HG03520 (cell line): Measurements from ENCODE around the gene CAMTA1.

Experiments
- ATAC-seq: cut with Tn5 transposase; IDR thresholded peaks from one replicate; pipeline ENCODE4 v1.9.1; 2021; ENCODE audit warnings: mild to moderate bottlenecking, moderate library complexity; ENCODE audit not compliant: unreplicated experiment

The CAMTA1 gene

DNA sequence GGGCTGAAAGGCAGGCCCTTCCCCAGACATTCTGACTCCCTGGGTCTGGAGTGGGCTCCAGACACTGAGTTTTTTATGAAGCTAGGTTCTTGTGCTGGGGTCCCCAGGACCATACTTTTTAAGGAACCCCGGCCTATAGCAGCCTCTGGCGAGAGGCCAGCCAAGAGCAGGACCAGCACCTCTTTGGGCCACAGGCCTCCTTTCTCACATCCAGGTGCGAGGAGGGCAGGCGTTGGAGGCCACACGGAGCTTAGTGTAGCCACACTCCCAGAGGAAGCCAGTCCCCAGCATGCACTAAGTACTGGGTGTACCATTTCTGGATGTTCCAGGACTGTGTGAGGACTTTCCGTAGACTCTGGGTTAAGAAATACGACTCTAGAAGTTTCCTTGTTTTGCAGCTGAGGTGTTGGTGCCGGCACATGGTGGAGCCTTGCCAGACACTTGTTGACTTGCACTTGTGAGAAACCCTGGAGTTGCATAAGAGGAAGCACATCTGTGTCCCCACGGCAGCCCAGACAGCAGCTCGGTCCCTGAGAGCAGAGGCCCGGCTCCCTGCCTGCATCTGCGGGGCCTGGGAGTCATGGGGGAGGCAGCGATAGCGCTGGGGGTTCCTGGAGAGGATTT, 863.6 kb downstream of the CAMTA1 start:
- no peak for ATAC-seq

DNA sequence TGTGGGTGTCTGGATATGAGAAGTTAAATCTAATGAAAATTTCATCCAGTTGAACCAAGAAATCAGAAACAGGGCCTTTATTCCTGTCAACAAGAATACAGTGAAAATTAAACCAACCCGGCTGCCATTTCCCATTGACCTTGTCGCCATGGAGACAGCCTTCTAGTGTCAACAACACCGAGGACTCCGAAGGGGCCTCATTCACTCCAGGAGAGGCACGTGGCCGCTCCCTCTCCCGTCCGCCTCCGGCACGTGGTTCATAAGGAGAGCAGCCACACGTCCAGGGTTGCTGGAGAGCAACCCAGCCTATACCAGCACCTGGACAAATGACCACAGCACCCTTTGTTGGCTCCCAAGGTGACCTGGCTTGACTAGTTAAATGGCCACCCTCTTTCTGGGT, 865.5 kb downstream of the CAMTA1 start:
- ATAC-seq, result no peak

DNA sequence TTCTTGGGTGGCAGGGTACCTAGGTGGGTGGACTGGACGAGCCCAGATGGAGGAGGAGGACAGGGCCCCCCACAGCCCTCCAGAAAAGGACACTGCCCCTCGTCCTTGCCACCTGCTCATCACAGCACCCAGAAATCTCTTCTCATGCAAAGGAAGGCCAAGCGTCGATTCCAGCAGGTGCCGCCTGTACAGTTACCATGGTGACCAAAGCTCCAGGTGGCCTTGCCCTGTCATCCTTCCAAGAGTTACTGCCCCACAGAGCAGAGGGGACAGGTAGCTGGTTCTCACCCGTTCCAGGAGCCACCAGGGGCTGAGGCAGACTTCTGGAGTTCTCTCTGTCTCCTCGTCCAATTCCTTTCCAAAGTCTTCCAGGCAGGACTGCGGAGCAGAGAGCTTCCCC, 865.9 kb downstream of the CAMTA1 start:
- no peak for ATAC-seq

DNA sequence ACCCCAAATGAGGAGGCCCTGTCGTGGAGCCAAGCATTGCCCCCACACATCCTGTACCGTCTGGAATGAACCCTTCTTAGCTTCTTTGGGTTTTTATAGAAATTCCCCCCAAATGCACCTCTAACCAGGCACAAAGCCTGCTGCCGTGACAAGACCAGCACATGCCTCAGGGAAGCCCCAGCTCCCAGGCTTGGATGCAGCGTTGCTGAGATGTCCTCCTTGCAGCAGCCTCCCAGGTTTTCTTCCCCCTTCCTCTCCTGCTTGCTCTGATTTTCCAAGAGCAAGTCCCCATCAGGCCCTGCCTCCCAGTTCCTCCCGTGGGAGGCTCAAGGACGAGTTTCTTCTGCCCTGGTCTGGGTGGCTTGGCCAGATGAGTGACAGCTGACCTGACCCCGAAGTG, 866.8 kb downstream of the CAMTA1 start:
- ATAC-seq, result no peak

DNA sequence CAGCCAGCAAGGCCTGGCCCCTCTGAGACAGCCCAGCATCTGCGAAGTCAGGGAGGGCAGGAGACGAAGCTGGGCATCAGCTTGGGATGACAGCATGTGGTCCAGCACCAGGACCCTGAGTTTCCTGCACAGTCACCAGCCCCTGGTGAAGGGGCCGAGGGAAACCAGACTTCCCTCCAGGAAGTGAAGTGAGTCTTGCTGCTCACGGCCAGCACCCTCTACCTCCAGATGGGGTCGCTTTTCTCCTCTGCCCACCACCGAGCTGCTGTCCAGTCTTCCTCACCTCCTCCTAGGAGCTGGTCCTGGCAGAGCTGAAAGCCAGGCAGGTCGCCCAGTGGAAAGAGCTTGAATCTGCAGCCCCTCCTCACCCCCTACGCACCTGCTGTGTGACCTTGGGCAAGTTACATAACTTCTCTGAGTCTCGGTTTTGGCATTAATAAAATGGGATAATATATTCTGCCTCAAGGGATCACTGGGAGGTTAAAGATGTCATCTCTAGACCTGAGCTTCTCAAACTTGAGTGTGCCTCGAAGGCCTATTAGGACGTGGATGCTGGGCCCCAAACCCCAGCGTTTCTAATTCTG, 867.4 kb downstream of the CAMTA1 start:
- ATAC-seq, result no peak

DNA sequence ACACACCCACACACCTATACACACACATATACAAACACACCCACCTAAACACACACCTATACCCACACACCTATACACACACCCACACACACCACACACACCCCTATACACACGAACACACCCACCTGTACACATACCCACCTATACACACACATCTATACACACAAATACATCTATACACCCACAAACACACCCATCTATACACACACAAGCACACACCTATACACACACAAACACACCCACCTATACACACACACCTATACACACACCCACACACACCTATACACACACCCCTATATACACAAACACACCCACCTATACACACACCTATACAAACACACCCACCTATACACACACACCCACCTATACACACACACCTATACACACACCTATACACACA, 869.5 kb downstream of the CAMTA1 start:
- no peak for ATAC-seq

DNA sequence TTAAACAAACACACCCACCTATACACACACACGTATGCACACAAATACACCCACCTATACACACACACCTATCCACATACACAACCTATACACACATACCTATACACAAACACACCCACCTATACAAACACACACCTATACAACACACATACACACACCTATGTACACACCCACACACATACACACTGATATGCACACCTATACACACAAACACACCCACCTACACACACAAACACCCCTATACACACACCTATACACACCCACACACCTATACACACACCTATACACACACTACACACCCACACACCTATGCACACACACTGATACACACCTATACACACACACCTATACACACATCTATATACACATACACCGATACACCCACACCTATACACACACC, 870.1 kb downstream of the CAMTA1 start:
- no peak for ATAC-seq

DNA sequence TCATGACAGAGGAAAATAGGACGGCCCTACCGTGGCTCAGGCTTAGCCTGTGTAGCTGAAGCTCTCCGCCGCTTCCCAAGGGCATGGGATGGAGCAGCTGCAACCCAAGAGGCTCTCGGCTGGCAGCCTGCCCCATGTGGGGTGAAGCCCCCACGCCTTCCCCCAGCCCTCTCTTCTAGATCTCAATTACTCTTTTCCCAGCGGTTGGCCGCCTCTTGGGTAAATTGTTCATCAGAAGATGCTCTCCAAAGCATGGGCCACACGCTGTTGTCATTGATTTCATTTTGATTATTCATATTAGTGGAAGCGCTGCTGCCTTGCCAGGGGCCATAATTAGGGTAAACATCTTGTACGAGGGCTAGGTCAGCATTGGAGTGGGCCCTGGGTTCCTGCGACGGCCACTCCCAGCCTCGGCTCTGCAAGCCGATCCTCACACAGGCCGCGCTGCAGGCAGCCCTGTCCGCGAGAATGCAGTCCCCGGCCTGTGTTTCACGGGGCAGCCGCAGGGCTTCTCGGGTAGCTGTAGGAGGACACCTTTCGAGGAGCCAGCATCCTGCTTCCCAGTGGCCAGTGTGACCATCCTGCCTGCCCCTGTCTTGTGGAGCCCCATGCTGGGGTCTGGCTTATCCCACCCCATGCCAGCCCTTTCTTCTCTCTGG, 871.4 kb downstream of the CAMTA1 start:
- no peak for ATAC-seq

DNA sequence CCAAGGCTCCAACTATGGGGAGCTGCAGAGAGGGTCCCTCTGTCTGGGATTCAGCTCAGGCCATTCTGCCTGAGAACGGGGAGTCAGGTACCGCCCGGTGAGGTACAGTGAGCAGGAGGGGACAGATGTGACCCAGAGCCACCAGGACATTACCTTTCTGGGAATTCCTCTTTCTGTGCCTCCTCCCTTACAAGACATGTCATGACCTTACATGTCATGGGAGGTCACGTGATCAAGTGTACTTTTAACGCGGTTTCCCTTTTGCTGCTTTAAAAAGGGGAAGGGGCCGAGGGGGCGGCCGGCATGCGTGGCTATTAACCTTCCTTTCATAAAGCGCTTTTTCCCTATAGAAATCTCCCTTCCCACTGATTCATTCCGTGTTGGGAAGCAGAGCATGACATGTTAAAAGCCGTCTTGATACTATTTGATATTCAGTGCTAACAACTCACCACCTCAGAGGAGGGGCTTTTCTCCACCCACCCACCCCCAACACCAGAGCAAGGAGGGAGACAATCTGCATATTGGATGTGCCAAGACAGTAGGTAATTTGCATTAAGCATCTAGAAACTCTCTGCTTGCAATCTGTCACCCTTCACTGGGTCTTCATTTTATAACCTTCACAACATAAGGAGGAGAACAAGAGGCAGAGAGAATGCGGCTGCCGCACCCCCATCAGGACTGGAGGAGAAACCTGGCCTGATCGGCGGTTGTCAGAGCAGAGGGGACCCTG, 872.2 kb downstream of the CAMTA1 start:
- no peak for ATAC-seq

DNA sequence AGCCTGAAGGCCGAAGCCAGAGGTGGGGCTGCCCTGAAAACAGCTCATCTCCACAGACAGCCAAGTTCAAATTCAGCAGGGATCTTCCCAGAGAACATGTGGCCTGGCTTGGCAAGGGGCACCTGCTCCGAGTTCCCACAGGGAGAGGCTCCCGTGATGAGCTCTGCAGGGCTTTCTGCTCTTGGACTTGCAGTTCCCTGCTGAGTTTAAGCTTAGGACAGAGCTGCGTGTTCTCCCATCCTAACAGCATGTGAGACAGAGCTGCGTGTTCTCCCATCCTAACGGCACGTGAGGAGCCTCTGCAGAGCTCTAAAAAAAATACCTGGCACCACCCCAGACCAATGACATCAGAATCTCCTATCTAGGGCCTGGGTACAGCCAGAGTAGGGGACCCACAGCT, 872.8 kb downstream of the CAMTA1 start:
- ATAC-seq, result no peak

DNA sequence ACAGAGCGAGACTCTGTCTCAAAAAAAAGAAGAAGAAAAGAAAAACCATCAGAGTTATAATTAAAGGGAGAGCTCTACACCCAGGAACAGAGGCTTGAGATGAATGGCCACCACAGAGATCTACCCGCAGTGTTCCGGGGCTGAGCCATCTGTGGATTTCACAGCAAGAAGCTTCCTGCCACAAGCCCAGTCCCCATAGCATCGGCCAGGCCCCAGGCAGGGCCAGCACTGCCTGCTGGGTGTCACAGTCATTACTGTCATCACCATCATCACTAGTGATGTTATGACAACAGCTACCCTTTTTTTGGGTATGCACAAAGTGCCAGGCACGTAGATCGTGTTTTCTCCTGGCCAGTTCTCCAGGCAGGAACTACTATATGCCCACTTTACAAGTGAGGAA, 874.3 kb downstream of the CAMTA1 start:
- no peak for ATAC-seq

DNA sequence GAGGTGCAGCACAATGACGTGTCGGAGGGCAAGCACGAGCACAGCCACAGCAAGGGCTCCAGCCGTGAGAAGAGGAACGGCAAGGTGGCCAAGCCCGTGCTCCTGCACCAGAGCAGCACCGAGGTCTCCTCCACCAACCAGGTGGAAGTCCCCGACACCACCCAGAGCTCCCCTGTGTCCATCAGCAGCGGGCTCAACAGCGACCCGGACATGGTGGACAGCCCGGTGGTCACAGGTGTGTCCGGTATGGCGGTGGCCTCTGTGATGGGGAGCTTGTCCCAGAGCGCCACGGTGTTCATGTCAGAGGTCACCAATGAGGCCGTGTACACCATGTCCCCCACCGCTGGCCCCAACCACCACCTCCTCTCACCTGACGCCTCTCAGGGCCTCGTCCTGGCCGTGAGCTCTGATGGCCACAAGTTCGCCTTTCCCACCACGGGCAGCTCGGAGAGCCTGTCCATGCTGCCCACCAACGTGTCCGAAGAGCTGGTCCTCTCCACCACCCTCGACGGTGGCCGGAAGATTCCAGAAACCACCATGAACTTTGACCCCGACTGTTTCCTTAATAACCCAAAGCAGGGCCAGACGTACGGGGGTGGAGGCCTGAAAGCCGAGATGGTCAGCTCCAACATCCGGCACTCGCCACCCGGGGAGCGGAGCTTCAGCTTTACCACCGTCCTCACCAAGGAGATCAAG, 878.3 kb downstream of the CAMTA1 start:
- ATAC-seq, result no peak

DNA sequence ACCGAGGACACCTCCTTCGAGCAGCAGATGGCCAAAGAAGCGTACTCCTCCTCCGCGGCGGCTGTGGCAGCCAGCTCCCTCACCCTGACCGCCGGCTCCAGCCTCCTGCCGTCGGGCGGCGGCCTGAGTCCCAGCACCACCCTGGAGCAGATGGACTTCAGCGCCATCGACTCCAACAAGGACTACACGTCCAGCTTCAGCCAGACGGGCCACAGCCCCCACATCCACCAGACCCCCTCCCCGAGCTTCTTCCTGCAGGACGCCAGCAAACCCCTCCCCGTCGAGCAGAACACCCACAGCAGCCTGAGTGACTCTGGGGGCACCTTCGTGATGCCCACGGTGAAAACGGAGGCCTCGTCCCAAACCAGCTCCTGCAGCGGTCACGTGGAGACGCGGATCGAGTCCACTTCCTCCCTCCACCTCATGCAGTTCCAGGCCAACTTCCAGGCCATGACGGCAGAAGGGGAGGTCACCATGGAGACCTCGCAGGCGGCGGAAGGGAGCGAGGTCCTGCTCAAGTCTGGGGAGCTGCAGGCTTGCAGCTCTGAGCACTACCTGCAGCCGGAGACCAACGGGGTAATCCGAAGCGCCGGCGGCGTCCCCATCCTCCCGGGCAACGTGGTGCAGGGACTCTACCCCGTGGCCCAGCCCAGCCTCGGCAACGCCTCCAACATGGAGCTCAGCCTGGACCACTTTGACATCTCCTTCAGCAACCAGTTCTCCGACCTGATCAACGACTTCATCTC, 879.1 kb downstream of the CAMTA1 start:
- no peak for ATAC-seq

DNA sequence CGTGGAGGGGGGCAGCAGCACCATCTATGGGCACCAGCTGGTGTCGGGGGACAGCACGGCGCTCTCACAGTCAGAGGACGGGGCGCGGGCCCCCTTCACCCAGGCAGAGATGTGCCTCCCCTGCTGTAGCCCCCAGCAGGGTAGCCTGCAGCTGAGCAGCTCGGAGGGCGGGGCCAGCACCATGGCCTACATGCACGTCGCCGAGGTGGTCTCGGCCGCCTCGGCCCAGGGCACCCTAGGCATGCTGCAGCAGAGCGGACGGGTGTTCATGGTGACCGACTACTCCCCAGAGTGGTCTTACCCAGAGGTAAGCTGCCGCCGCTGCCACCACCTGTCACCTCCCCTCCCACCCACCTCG, 879.6 kb downstream of the CAMTA1 start:
- no peak for ATAC-seq

DNA sequence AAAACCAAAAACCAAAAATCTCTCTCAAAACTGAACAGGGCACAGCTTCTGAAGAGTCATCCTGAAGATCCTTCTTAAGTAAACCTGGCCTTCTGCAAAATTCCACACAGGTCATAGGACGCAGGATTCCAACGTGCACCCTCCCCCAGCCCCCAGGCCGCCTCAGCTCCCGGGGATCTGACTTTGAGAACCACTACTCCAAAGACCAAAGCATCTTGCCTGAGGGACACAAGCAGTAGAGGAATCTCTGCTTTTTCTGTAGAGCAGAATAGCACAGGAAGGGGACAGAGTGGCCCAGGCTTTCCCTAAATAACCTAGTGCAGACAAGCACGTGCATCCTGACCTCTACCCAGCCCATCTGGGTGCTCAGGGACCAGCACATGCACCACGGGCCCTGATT, 881.0 kb downstream of the CAMTA1 start:
- ATAC-seq, result no peak

DNA sequence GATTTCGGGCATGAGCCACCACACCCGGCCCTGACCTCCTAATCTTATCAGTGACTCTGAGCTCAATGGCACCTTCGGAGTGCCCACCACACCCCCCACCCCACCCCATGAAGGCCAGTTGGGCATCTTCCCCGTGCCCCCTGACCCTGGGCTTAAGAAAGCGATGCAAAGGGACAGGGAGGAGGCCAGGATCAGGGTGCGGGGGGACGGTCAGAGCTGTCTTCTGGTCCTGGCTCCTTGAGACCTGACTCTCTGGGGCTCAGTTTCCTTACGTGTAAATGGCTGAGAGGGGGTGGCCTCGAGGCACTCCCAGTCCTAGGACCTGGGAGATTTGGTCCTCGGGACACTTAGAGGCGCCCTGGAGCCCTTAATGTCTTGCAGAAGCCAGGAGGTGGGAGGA, 881.9 kb downstream of the CAMTA1 start:
- ATAC-seq, result no peak

DNA sequence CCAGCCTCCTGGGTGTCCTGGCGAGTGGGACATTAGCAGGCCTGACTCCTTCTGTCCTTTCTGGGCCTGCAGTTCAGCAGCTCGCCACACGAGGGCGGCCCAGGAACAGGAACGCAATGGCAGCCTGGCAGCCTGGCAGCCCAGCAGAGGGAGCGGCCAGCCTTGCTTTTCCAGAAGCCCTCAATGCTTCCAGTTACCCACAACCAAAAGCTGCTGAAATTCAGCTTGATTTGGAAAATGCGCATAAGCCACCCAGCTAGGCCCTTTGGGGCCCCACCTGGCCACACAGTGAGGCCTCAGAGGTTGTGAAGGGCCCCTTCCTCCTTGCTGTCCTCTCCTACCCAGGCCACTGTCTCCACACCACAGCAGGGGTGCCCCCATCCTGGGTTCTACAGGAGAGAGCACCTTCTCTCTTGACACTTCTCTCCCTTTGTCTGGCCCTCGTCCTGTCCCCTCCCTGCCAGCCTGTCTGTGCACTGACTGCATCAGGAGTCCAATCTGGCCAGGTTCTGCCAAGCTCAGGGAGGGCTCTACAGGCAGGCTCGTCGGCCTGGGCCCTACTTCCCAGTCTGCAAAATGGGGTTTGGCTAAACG, 882.5 kb downstream of the CAMTA1 start:
- no peak for ATAC-seq

DNA sequence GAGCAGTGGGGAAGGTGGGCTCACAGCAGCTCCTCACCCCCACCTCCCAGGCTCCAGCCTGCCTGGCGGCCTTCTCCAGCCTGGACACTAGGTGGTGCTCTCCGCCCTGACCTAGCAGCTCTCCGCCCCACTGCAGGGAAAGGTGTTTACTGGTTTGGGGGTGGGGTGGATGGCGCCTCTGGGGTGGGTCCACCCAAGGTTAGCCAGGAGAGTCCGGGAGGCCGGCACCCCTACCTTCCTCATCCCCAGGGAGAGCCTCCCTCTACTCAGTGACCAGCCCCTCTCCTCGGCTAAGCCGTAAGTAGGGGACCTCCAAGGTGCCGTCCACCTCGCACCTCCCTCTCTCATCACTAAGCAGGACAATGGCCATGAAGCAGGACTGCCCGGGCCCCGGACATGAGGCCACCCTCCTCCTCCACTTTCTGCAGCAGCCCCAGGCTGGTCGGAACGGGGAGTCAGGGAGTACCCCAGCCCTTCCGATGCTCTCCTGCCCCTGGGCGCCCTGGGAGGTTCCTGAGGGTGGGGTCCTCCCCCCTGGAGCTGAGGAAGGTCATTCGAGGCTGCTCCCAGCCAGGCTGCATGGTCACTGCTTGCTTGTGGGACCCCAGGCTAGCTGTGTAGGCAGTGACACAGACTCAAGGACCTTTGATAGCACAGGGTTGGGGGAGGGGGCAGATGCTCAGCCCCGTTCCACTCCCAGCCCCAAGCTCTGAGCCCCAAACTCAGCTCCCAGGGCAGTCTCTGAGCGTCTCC, 884.5 kb downstream of the CAMTA1 start:
- ATAC-seq, result no peak

DNA sequence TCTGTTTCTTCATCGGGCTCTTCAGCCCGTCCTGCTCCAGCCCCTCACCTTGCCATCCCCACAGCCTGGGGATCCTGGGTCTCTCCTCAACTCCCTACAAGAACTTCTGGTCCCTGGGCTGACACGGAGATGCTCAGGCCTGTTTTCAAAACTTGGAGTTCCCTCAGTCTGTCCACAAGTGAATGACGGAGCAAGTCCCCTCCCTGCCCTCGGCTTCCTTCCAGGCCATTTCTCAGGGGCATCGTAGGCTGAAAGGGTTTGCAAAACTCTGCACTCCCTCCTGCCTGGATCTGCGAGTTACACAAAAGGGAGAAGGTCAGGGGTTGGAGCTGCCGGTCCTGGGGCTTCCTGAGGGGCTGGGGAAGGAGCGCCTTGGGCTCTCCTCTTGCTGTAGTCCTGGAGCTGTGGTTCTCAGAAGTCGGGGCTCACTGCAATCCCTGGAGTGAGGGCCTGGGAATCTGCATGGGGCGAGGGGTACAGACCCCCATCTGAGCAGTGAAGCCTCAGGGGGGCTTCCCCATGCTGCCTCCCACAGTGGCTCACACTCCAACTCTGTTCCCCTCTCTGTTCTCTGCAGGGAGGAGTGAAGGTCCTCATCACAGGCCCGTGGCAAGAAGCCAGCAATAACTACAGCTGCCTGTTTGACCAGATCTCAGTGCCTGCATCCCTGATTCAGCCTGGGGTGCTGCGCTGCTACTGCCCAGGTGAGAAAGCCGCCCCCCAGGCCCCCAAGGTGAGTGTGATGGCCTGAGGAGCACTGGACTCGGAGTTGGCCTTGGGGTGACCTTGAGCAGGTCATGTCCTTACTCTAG, 885.3 kb downstream of the CAMTA1 start:
- no peak for ATAC-seq
